HepG2 (cell line): ENCODE data around the gene ARID1A. TPM values are rescaled to one million over a fixed set of nuclear protein-coding genes. Genes with fewer than 3 reads are reported as not detected.

Experiments used
- ARID4A ChIP-seq: sonication (generic); formaldehyde crosslinking; IDR thresholded peaks from 2 replicates; pipeline ENCODE4 v1.5.0; 2020; ENCODE audit warnings: mild to moderate bottlenecking, missing genetic modification reagents, borderline replicate concordance
- BCL6 ChIP-seq: IDR thresholded peaks from 2 replicates; pipeline ENCODE4 v1.6.1; 2016; ENCODE audit warnings: missing genetic modification reagents, missing compliant biosample characterization
- E2F5 ChIP-seq: sonication (generic); formaldehyde crosslinking; conservative IDR thresholded peaks from 2 replicates; pipeline ENCODE4 v1.4.0; 2020; ENCODE audit warnings: missing genetic modification reagents
- EED ChIP-seq: sonication (generic); formaldehyde crosslinking; IDR thresholded peaks from 2 replicates; pipeline ENCODE4 v1.5.0; 2020; ENCODE audit warnings: mild to moderate bottlenecking, missing genetic modification reagents
- FOXK2 ChIP-seq: fragments of 450-650 bp; IDR thresholded peaks from 2 replicates; pipeline ENCODE4 v1.6.1; 2016
- IKZF1 ChIP-seq: fragments of 450-650 bp; IDR thresholded peaks from 2 replicates; pipeline ENCODE4 v1.7.1; 2016
- IRF9 ChIP-seq: sonication (generic); formaldehyde crosslinking; IDR thresholded peaks from 2 replicates; pipeline ENCODE4 v1.8.0; 2022; ENCODE audit warnings: missing genetic modification reagents, mild to moderate bottlenecking, borderline replicate concordance
- JUNB ChIP-seq: sonication (generic); formaldehyde crosslinking; IDR thresholded peaks from 2 replicates; pipeline ENCODE4 v1.8.0; 2022; ENCODE audit warnings: missing genetic modification reagents, mild to moderate bottlenecking, borderline replicate concordance
- RERE ChIP-seq: IDR thresholded peaks from 2 replicates; pipeline ENCODE4 v1.6.1; 2016; ENCODE audit warnings: low read depth, missing genetic modification reagents, missing compliant biosample characterization
- SSRP1 ChIP-seq: IDR thresholded peaks from 2 replicates; pipeline ENCODE4 v1.6.1; 2016; ENCODE audit warnings: control low read depth
- U2AF1 ChIP-seq: fragments of 200-400 bp; formaldehyde crosslinking; optimal IDR thresholded peaks from 2 replicates; pipeline ENCODE3; 2017; ENCODE audit warnings: mild to moderate bottlenecking, low read depth, low read length
- ZNF12 ChIP-seq: sonication (generic); formaldehyde crosslinking; IDR thresholded peaks from 2 replicates; pipeline ENCODE4 v1.5.0; 2020; ENCODE audit warnings: missing genetic modification reagents
- ZNF225 ChIP-seq: sonication (generic); formaldehyde crosslinking; IDR thresholded peaks from 2 replicates; pipeline ENCODE4 v1.4.0; 2020; ENCODE audit warnings: mild to moderate bottlenecking, missing genetic modification reagents
- ZNF263 ChIP-seq: sonication (generic); formaldehyde crosslinking; IDR thresholded peaks from 2 replicates; pipeline ENCODE4 v1.4.0; 2020; ENCODE audit warnings: missing genetic modification reagents
- ZNF33B ChIP-seq: sonication (generic); formaldehyde crosslinking; IDR thresholded peaks from 2 replicates; pipeline ENCODE4 v1.5.1; 2020; ENCODE audit warnings: mild to moderate bottlenecking, missing genetic modification reagents
- ZNF451 ChIP-seq: sonication (generic); formaldehyde crosslinking; IDR thresholded peaks from 2 replicates; pipeline ENCODE4 v1.5.0; 2020; ENCODE audit warnings: mild to moderate bottlenecking, missing genetic modification reagents
- ZNF567 ChIP-seq: sonication (generic); formaldehyde crosslinking; IDR thresholded peaks from 2 replicates; pipeline ENCODE4 v1.8.1; 2023; ENCODE audit warnings: mild to moderate bottlenecking, missing genetic modification reagents, borderline replicate concordance
- ZNF747 ChIP-seq: sonication (generic); formaldehyde crosslinking; IDR thresholded peaks from 2 replicates; pipeline ENCODE4 v1.8.1; 2023; ENCODE audit warnings: missing genetic modification reagents, mild to moderate bottlenecking, borderline replicate concordance
- ZNF776 ChIP-seq: sonication (generic); formaldehyde crosslinking; IDR thresholded peaks from 2 replicates; pipeline ENCODE4 v1.4.0; 2020; ENCODE audit warnings: mild to moderate bottlenecking, missing genetic modification reagents
- polyA plus RNA-seq, 8 experiments: library from polyadenylated mRNA; depleted of rRNA in 3 of 8; stranded (reverse) in 7 of 8; unstranded in 1 of 8; fragments of >200 nt; fragmentation: Illumina TruSeq in 4 of 8; extraction: Trizol in 4 of 8; gene quantifications; 2 replicates each; pipeline versions ENCODE4 v1.2.1 to v1.2.3, GENCODE V29; 2011 to 2016; ENCODE audit warnings: low read depth in 4 of 8, missing spikeins in 1 of 8, mixed read lengths in 1 of 8; ENCODE audit not compliant: insufficient read depth in 1 of 8
- total RNA-seq, 5 experiments: library from RNA; depleted of rRNA; stranded (reverse); fragments of >200 nt; fragmentation: Illumina TruSeq; extraction: Trizol; gene quantifications; 2 replicates each; pipeline ENCODE4 v1.2.3, GENCODE V29; 2016; ENCODE audit warnings: low read depth in 1 of 5

ARID1A gene
- total and polyA plus RNA-seq, 2 of the 13 experiments (the other 11 are each of a cell fraction or from before 2014, with no cell fraction given): 11.9 to 15.9 TPM

- TF ChIP-seq ARID4A (CRISPR knock-in tag) (peak; percentile 67; the same call in 1 of the 2 replicates), ZNF776 (no peak), JUNB (CRISPR knock-in tag) (no peak), RERE (0 out of 2 replicates have a peak, but pooled peaks have one; percentile 69), FOXK2 (peak; percentile 45), ZNF451 (no peak), ZNF33B (CRISPR knock-in tag) (no peak), E2F5 (no peak), IRF9 (CRISPR knock-in tag) (no peak), ZNF747 (CRISPR knock-in tag) (no peak), IKZF1 (no peak), ZNF225 (CRISPR knock-in tag) (no peak), ZNF12 (CRISPR knock-in tag) (no peak), SSRP1 (CRISPR knock-in tag) (peak; percentile 38; the same call in 1 of the 2 replicates), U2AF1 (no peak), EED (CRISPR knock-in tag) (no peak), ZNF567 (CRISPR knock-in tag) (no peak; the same call in 1 of the 2 replicates), ZNF263 (CRISPR knock-in tag) (no peak), BCL6 (peak; percentile 81)
These were observed 88.4 kb downstream of the ARID1A start (continued) for GRCh38 chr1:26784023-26784871.
